CD4-positive, alpha-beta T cell treated with Interleukin-2 at 100 ng/mL for 4 hours (primary cell): ENCODE results near the gene PTHLH.

Experiments
- DNase-seq: peaks from one replicate; pipeline ENCODE4 v3.0.0-alpha.2; 2020; ENCODE audit warnings: low spot score

PTHLH gene

GRCh38 chr12:27972721-27973120 is at the start of gene PTHLH:
Gene PTHLH (minus strand): TSS chr12:27972733. CDS start chr12:27969494, 3,239 bp downstream.
- no peak for DNase-seq

GRCh38 chr12:28021704-28022103 is 49.2 kb upstream of the PTHLH start:
- no peak for DNase-seq

GRCh38 chr12:28017873-28018255 is 45.3 kb upstream of the PTHLH start:
- no peak for DNase-seq

- no peak for DNase-seq
These were observed 44.8 kb upstream of the PTHLH start for GRCh38 chr12:28017126-28017872.

- DNase-seq = no peak
These were observed 42.6 kb upstream of the PTHLH start for GRCh38 chr12:28015165-28015564.

GRCh38 chr12:28014196-28014595 is 41.7 kb upstream of the PTHLH start:
- DNase-seq = no peak

- DNase-seq = no peak
These were observed 39.9 kb upstream of the PTHLH start for GRCh38 chr12:28012333-28012918.

- no peak for DNase-seq
These were observed 37.5 kb upstream of the PTHLH start for GRCh38 chr12:28010036-28010435.

- DNase-seq = no peak
These were observed 27.4 kb upstream of the PTHLH start for GRCh38 chr12:27999970-28000369.

GRCh38 chr12:27999521-27999920 is 27.0 kb upstream of the PTHLH start:
- no peak for DNase-seq

- DNase-seq = no peak
These were observed 26.1 kb upstream of the PTHLH start for GRCh38 chr12:27998658-27999057.

GRCh38 chr12:27998170-27998569 is 25.6 kb upstream of the PTHLH start:
- DNase-seq = no peak

GRCh38 chr12:27996761-27997160 is 24.2 kb upstream of the PTHLH start:
- no peak for DNase-seq

- DNase-seq = no peak
These were observed 22.9 kb upstream of the PTHLH start for GRCh38 chr12:27995406-27995805.

- no peak for DNase-seq
These were observed 16.2 kb upstream of the PTHLH start for GRCh38 chr12:27988594-27989233.

- no peak for DNase-seq
These were observed 14.8 kb upstream of the PTHLH start for GRCh38 chr12:27987331-27987730.

GRCh38 chr12:27984275-27984674 is 11.7 kb upstream of the PTHLH start:
- DNase-seq = no peak

GRCh38 chr12:27982951-27983350 is 10.4 kb upstream of the PTHLH start:
- DNase-seq = no peak

- DNase-seq = no peak
These were observed 9.9 kb upstream of the PTHLH start for GRCh38 chr12:27982385-27982784.

- DNase-seq = no peak
These were observed 9.3 kb upstream of the PTHLH start for GRCh38 chr12:27981874-27982273.

GRCh38 chr12:27979145-27979544 is 6.6 kb upstream of the PTHLH start:
- no peak for DNase-seq

- DNase-seq = no peak
These were observed 2.9 kb upstream of the PTHLH start for GRCh38 chr12:27975222-27976136.
